CD4-positive, alpha-beta T cell (primary cell): ENCODE data around the gene OGT. TPM values are rescaled to one million over a fixed set of nuclear protein-coding genes. Genes with fewer than 3 reads are reported as not detected.

Source experiments
- ATAC-seq: fragments of 200-7000 bp; cut with Tn5 transposase; one replicate; pipeline ENCODE4 v1.10.0; 2022; ENCODE audit warnings: mild to moderate bottlenecking; ENCODE audit not compliant: poor library complexity
- CTCF ChIA-PET: fragments of 350-600 bp; sonication (Branson Sonifier 250); formaldehyde crosslinking; loops from one replicate; lab custom pipeline; 2021; ENCODE audit warnings: antibody characterized with exemption, inconsistent platforms; lab: Charles Lee
- POLR2A ChIA-PET: fragments of 350-600 bp; sonication (Branson Sonifier 250); formaldehyde crosslinking; loops from one replicate; lab custom pipeline; 2021; ENCODE audit warnings: antibody characterized with exemption, inconsistent platforms; lab: Charles Lee
- DNase-seq, 14 experiments: peaks; one replicate each; pipeline ENCODE4 v3.0.0-alpha.2; 2013 to 2020; ENCODE audit warnings: mixed read lengths in 2 of 14
- H3K27ac ChIP-seq, 2 donors: one replicate each; pipeline versions ENCODE4 v1.5.1 to v1.7.0; 2013; ENCODE audit warnings: low read length in 2 of 2, low read depth in 1 of 2, mild to moderate bottlenecking in 1 of 2
- H3K27me3 ChIP-seq, 2 experiments: 1 replicate in 1 of 2; 2 replicates in 1 of 2; pipeline versions ENCODE4 v1.6.1 to v1.7.0; 2013; ENCODE audit warnings: low read length in 2 of 2, control low read depth in 1 of 2, mild to moderate bottlenecking in 1 of 2, moderate library complexity in 1 of 2; ENCODE audit not compliant: insufficient read depth in 2 of 2, control insufficient read depth in 1 of 2
- H3K36me3 ChIP-seq: one replicate; pipeline ENCODE4 v1.6.1; 2013; ENCODE audit warnings: low read length, control low read depth; ENCODE audit not compliant: insufficient read depth
- H3K4me1 ChIP-seq: one replicate; pipeline ENCODE4 v1.6.1; 2013; ENCODE audit warnings: low read length, control low read depth; ENCODE audit not compliant: insufficient read depth
- H3K4me3 ChIP-seq: one replicate; pipeline ENCODE4 v1.5.1; 2013; ENCODE audit warnings: mild to moderate bottlenecking, low read length, moderate library complexity
- H3K9me3 ChIP-seq, 2 experiments: 1 replicate in 1 of 2; 2 replicates in 1 of 2; pipeline versions ENCODE4 v1.6.1 to v1.7.0; 2013; ENCODE audit warnings: low read length in 2 of 2, mild to moderate bottlenecking in 2 of 2, control low read depth in 1 of 2, moderate library complexity in 1 of 2; ENCODE audit not compliant: control insufficient read depth in 1 of 2, insufficient read depth in 1 of 2
- H3K27ac Mint-ChIP-seq: one replicate; pipeline ENCODE4 v1.8.0; 2020; ENCODE audit warnings: mixed read lengths
- H3K27me3 Mint-ChIP-seq: one replicate; pipeline ENCODE4 v1.8.0; 2021; ENCODE audit warnings: mixed read lengths
- H3K36me3 Mint-ChIP-seq: one replicate; pipeline ENCODE4 v1.8.0; 2021; ENCODE audit warnings: low read depth, mixed read lengths
- H3K4me1 Mint-ChIP-seq: one replicate; pipeline ENCODE4 v1.8.0; 2021; ENCODE audit warnings: low read depth, mixed read lengths
- H3K4me3 Mint-ChIP-seq: one replicate; pipeline ENCODE4 v1.8.0; 2020; ENCODE audit warnings: mild to moderate bottlenecking, mixed read lengths
- H3K9me3 Mint-ChIP-seq: one replicate; pipeline ENCODE4 v1.8.0; 2020; ENCODE audit warnings: mixed read lengths
- intact Hi-C, 2 experiments: fragments of 100-400 bp; cut with DNase I in 1 of 2; cut with micrococcal nuclease in 1 of 2; formaldehyde crosslinking; loops; one replicate each; pipeline versions ENCODE4 v1.15.1 to v1.9.0; 2023 to 2025; cut with DNase I, micrococcal nuclease
- total RNA-seq, 174 experiments: library from RNA in 2 of 174; stranded (reverse) in 2 of 174; gene quantifications; one replicate each; pipeline ENCODE4 v1.2.3 and lab custom pipeline; 2021 to 2026
- TF ChIP-seq, protein P1 (sequence below): fragments of 200-600 bp; IDR thresholded peaks from one replicate; pipeline ENCODE4 v1.8.0; 2022; ENCODE audit warnings: antibody characterized with exemption, mild to moderate bottlenecking

Gene OGT
- total RNA-seq, 2 experiments from 2014 or later, result 279 to 295 TPM

DNA sequence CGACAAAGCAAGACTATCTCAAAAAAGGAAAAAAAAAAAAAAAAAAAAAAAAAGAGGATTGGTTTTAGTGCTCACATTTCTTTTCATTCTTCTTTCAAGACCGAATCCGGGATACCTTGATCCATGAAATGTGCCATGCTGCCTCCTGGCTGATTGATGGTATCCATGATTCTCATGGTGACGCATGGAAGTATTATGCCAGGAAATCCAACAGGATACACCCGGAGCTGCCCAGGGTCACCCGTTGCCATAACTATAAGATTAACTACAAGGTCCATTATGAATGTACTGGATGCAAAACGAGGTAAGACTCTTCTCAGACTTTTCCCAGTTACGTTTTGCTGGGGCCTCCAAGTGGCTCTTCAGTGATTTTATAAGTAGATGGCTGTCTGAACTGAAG, 79.4 kb downstream of the OGT start:
- POLR2A ChIA-PET, result interaction anchor here (0.7 kb wide), 1 partner anchor 9 kb away, joined by 3 read pairs; no protein-coding TSS in a partner anchor
- peaks cover 70% of the 10 kb centered on the region for H3K36me3 Mint-ChIP-seq

DNA sequence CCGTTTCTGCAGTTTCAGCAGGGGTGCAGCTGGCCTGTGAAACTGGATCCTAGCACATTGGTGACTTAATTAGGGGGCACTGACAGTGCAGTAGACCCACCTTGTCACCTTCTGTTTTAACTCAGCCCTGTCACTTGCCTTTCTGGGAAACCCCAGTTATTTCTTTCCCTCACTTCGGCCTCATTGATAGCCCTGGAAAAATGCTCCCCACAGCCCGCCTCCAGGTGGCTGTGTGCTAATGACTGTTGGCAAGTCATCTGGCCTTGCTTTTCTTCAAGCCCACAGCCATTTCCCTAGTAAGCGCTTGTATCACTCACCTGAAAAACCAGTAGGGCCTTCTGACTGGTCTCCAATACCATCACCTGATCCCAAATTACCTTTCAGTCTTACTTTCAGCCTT, 82.2 kb downstream of the OGT start:
- H3K4me1 ChIP-seq, result peaks cover 51% of the 10 kb centered on the region
- intact Hi-C loops, result no loop called here

More for the DNA sequence above, 79.4 kb downstream of the OGT start:
- Histone ChIP-seq H3K27ac (no peak overlapping the region), H3K27me3 (no peaks in the 10 kb centered on the region), H3K4me1 (peaks cover 50% of the 10 kb centered on the region), H3K36me3 (peaks cover 49% of the 10 kb centered on the region), H3K9me3 (no peaks in the 10 kb centered on the region), H3K4me3 (no peak overlapping the region)
- Mint-ChIP-seq H3K27me3 (no peaks in the 10 kb centered on the region), H3K4me3 (no peak overlapping the region), H3K9me3 (no peaks in the 10 kb centered on the region), H3K4me1 (peaks cover 38% of the 10 kb centered on the region), H3K27ac (no peak overlapping the region)
- ATAC-seq, result no peak
- DNase-seq, result no peak
- CTCF ChIA-PET, result no interaction called here
- intact Hi-C loops, result no loop called here
- TF ChIP-seq, protein P1, sequence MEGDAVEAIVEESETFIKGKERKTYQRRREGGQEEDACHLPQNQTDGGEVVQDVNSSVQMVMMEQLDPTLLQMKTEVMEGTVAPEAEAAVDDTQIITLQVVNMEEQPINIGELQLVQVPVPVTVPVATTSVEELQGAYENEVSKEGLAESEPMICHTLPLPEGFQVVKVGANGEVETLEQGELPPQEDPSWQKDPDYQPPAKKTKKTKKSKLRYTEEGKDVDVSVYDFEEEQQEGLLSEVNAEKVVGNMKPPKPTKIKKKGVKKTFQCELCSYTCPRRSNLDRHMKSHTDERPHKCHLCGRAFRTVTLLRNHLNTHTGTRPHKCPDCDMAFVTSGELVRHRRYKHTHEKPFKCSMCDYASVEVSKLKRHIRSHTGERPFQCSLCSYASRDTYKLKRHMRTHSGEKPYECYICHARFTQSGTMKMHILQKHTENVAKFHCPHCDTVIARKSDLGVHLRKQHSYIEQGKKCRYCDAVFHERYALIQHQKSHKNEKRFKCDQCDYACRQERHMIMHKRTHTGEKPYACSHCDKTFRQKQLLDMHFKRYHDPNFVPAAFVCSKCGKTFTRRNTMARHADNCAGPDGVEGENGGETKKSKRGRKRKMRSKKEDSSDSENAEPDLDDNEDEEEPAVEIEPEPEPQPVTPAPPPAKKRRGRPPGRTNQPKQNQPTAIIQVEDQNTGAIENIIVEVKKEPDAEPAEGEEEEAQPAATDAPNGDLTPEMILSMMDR, result no peak

DNA sequence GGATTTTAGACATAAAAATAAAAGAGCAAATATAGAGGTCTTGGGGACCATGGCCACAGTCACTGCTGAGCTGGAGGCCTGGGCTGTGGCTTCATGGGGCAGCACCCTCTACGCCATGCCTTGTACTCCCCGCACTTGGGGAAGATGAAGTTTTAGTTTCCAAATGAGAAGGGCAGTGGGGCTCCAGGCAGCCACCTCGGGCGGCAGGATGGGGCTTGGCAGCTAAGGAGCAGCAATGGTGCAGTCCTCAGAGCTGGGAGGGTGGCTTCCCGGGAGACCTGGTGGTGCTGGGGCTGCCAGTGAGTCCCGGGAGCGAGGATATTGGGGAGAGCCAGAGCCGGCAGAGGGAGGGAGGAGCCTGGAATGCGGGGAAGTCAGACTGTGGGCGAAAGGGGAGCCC, 83.0 kb downstream of the OGT start:
- peaks cover 50% of the 10 kb centered on the region for H3K4me1 Mint-ChIP-seq
- peak overlapping the region; percentile 93 for H3K27ac Mint-ChIP-seq
- TF ChIP-seq, protein P1, result no peak
- H3K27me3 Mint-ChIP-seq, result no peaks in the 10 kb centered on the region
- ATAC-seq, result no peak
- Histone ChIP-seq H3K4me3 (peak overlapping the region; percentile 65), H3K9me3 (no peaks in the 10 kb centered on the region), H3K36me3 (peaks cover 33% of the 10 kb centered on the region), H3K27me3 (no peaks in the 10 kb centered on the region), H3K27ac (peak overlapping the region in 1 of 2 donors; percentile 34), H3K4me1 (peaks cover 60% of the 10 kb centered on the region)
- H3K4me3 Mint-ChIP-seq, result peak overlapping the region; percentile 74
- CTCF ChIA-PET, result no interaction called here
- intact Hi-C loops, result no loop called here
- POLR2A ChIA-PET, result no interaction called here
- peak in 2 of 14 experiments; percentile 7 to 17 for DNase-seq
- H3K9me3 Mint-ChIP-seq, result no peaks in the 10 kb centered on the region
- peaks cover 52% of the 10 kb centered on the region for H3K36me3 Mint-ChIP-seq

More for the DNA sequence above, 82.2 kb downstream of the OGT start:
- TF ChIP-seq, protein P1, result no peak
- peak in 2 of 14 experiments; percentile 6 to 20 for DNase-seq
- Mint-ChIP-seq H3K36me3 (peaks cover 56% of the 10 kb centered on the region), H3K4me1 (peaks cover 42% of the 10 kb centered on the region), H3K4me3 (peak overlapping the region; percentile 51), H3K27ac (peak overlapping the region; percentile 93), H3K9me3 (no peaks in the 10 kb centered on the region), H3K27me3 (no peaks in the 10 kb centered on the region)
- ChIA-PET CTCF (no interaction called here), POLR2A (no interaction called here)
- H3K27me3 ChIP-seq, result no peaks in the 10 kb centered on the region
- H3K36me3 ChIP-seq, result peaks cover 38% of the 10 kb centered on the region
- ATAC-seq, result no peak
- no peak overlapping the region for H3K4me3 ChIP-seq
- H3K9me3 ChIP-seq, result no peaks in the 10 kb centered on the region
- no peak overlapping the region for H3K27ac ChIP-seq
